ENCODE data around the gene ADGRA1. TPM values are rescaled to one million over a fixed set of nuclear protein-coding genes. Genes with fewer than 3 reads are reported as not detected.
A peak's percentile ranks its signal among the peaks of the same experiment; 100 is the strongest.

ADGRA1 gene
- total RNA-seq, 1 donor from 2014 or later = not detected

- Mint-ChIP-seq H3K27ac (no peak overlapping the region), H3K4me3 (no peak overlapping the region), H3K4me1 (no peaks in the 10 kb centered on the region), H3K9me3 (no peaks in the 10 kb centered on the region), H3K36me3 (ENCODE audit: low read depth) (no peaks in the 10 kb centered on the region), H3K27me3 (peaks cover 4% of the 10 kb centered on the region)
- no peak for DNase-seq
- intact Hi-C loops (cut with micrococcal nuclease) = no loop called here
Observed at GRCh38 chr10:133100186-133100585, 12.5 kb downstream of the ADGRA1 start.

GRCh38 chr10:133100706-133101415 lies 13.1 kb downstream of the ADGRA1 start:
- Mint-ChIP-seq H3K27ac (no peak overlapping the region), H3K9me3 (no peaks in the 10 kb centered on the region), H3K36me3 (ENCODE audit: low read depth) (no peaks in the 10 kb centered on the region), H3K27me3 (peaks cover 4% of the 10 kb centered on the region), H3K4me1 (no peaks in the 10 kb centered on the region), H3K4me3 (no peak overlapping the region)
- peak; percentile 74 for DNase-seq
- intact Hi-C loops (cut with micrococcal nuclease) = no loop called here

GRCh38 chr10:133101416-133101810 lies 13.7 kb downstream of the ADGRA1 start:
- intact Hi-C loops (cut with micrococcal nuclease) = no loop called here
- no peaks in the 10 kb centered on the region for H3K36me3 Mint-ChIP-seq (ENCODE audit: low read depth)
- H3K9me3 Mint-ChIP-seq = no peaks in the 10 kb centered on the region
- no peaks in the 10 kb centered on the region for H3K4me1 Mint-ChIP-seq
- H3K27me3 Mint-ChIP-seq = peaks cover 4% of the 10 kb centered on the region
- DNase-seq = no peak
- H3K27ac Mint-ChIP-seq = no peak overlapping the region
- no peak overlapping the region for H3K4me3 Mint-ChIP-seq

GRCh38 chr10:133102415-133103095 lies 14.8 kb downstream of the ADGRA1 start:
- Mint-ChIP-seq H3K36me3 (ENCODE audit: low read depth) (no peaks in the 10 kb centered on the region), H3K4me1 (no peaks in the 10 kb centered on the region), H3K4me3 (no peak overlapping the region), H3K9me3 (peaks cover 4% of the 10 kb centered on the region), H3K27ac (no peak overlapping the region), H3K27me3 (peaks cover 4% of the 10 kb centered on the region)
- intact Hi-C loops (cut with micrococcal nuclease) = no loop called here
- DNase-seq = no peak

- H3K27ac Mint-ChIP-seq = no peak overlapping the region
- H3K27me3 Mint-ChIP-seq = peaks cover 4% of the 10 kb centered on the region
- no peak for DNase-seq
- intact Hi-C loops (cut with micrococcal nuclease) = no loop called here
- H3K4me3 Mint-ChIP-seq = no peak overlapping the region
- H3K9me3 Mint-ChIP-seq = peaks cover 8% of the 10 kb centered on the region
- no peaks in the 10 kb centered on the region for H3K36me3 Mint-ChIP-seq (ENCODE audit: low read depth)
- no peaks in the 10 kb centered on the region for H3K4me1 Mint-ChIP-seq
Observed at GRCh38 chr10:133103311-133103910, 15.7 kb downstream of the ADGRA1 start.

GRCh38 chr10:133104068-133104962 lies 16.6 kb downstream of the ADGRA1 start:
- Mint-ChIP-seq H3K4me3 (no peak overlapping the region), H3K27ac (no peak overlapping the region), H3K4me1 (no peaks in the 10 kb centered on the region), H3K27me3 (peaks cover 4% of the 10 kb centered on the region), H3K36me3 (ENCODE audit: low read depth) (no peaks in the 10 kb centered on the region), H3K9me3 (peaks cover 13% of the 10 kb centered on the region)
- intact Hi-C loops (cut with micrococcal nuclease) = no loop called here
- no peak for DNase-seq

GRCh38 chr10:133104963-133105640 lies 17.4 kb downstream of the ADGRA1 start:
- H3K27ac Mint-ChIP-seq = no peak overlapping the region
- intact Hi-C loops (cut with micrococcal nuclease) = no loop called here
- H3K4me1 Mint-ChIP-seq = no peaks in the 10 kb centered on the region
- DNase-seq = no peak
- peaks cover 16% of the 10 kb centered on the region for H3K9me3 Mint-ChIP-seq
- peaks cover 4% of the 10 kb centered on the region for H3K27me3 Mint-ChIP-seq
- H3K4me3 Mint-ChIP-seq = no peak overlapping the region
- H3K36me3 Mint-ChIP-seq (ENCODE audit: low read depth) = no peaks in the 10 kb centered on the region

GRCh38 chr10:133105686-133106390 lies 18.1 kb downstream of the ADGRA1 start:
- intact Hi-C loops (cut with micrococcal nuclease) = no loop called here
- Mint-ChIP-seq H3K27me3 (peaks cover 4% of the 10 kb centered on the region), H3K4me3 (no peak overlapping the region), H3K36me3 (ENCODE audit: low read depth) (no peaks in the 10 kb centered on the region), H3K9me3 (peaks cover 16% of the 10 kb centered on the region), H3K4me1 (no peaks in the 10 kb centered on the region), H3K27ac (no peak overlapping the region)
- no peak for DNase-seq

- Mint-ChIP-seq H3K27me3 (peaks cover 4% of the 10 kb centered on the region), H3K4me3 (no peak overlapping the region), H3K36me3 (ENCODE audit: low read depth) (no peaks in the 10 kb centered on the region), H3K4me1 (no peaks in the 10 kb centered on the region), H3K27ac (no peak overlapping the region), H3K9me3 (peaks cover 16% of the 10 kb centered on the region)
- intact Hi-C loops (cut with micrococcal nuclease) = no loop called here
- DNase-seq = no peak
Observed at GRCh38 chr10:133106516-133106915, 18.8 kb downstream of the ADGRA1 start.

- H3K27ac Mint-ChIP-seq = no peak overlapping the region
- no peaks in the 10 kb centered on the region for H3K27me3 Mint-ChIP-seq
- intact Hi-C loops (cut with micrococcal nuclease) = no loop called here
- peaks cover 16% of the 10 kb centered on the region for H3K9me3 Mint-ChIP-seq
- no peak for DNase-seq
- no peaks in the 10 kb centered on the region for H3K36me3 Mint-ChIP-seq (ENCODE audit: low read depth)
- no peaks in the 10 kb centered on the region for H3K4me1 Mint-ChIP-seq
- H3K4me3 Mint-ChIP-seq = no peak overlapping the region
Observed at GRCh38 chr10:133107442-133107841, 19.7 kb downstream of the ADGRA1 start.

GRCh38 chr10:133109711-133110110 lies 22.0 kb downstream of the ADGRA1 start:
- Mint-ChIP-seq H3K27me3 (no peaks in the 10 kb centered on the region), H3K9me3 (peaks cover 16% of the 10 kb centered on the region), H3K36me3 (ENCODE audit: low read depth) (no peaks in the 10 kb centered on the region), H3K27ac (no peak overlapping the region), H3K4me1 (no peaks in the 10 kb centered on the region), H3K4me3 (no peak overlapping the region)
- DNase-seq = no peak
- intact Hi-C loops (cut with micrococcal nuclease) = no loop called here

GRCh38 chr10:133110133-133110532 lies 22.4 kb downstream of the ADGRA1 start:
- Mint-ChIP-seq H3K36me3 (ENCODE audit: low read depth) (no peaks in the 10 kb centered on the region), H3K9me3 (peaks cover 16% of the 10 kb centered on the region), H3K4me3 (no peak overlapping the region), H3K4me1 (no peaks in the 10 kb centered on the region), H3K27me3 (no peaks in the 10 kb centered on the region), H3K27ac (no peak overlapping the region)
- DNase-seq = no peak
- intact Hi-C loops (cut with micrococcal nuclease) = no loop called here
